HepG2 (cell line): ENCODE results near the gene STK11. TPM values are rescaled to one million over a fixed set of nuclear protein-coding genes. Genes with fewer than 3 reads are reported as not detected.

ENCODE experiments used
- AKAP8 ChIP-seq: sonication (generic); formaldehyde crosslinking; IDR thresholded peaks from 2 replicates; pipeline ENCODE4 v1.5.1; 2020; ENCODE audit warnings: mild to moderate bottlenecking, missing genetic modification reagents
- ARID3A ChIP-seq: IDR thresholded peaks from 2 replicates; pipeline ENCODE4 v1.6.1; 2012; ENCODE audit warnings: low read depth, low read length, improper control_type of control experiment
- ARID5B ChIP-seq: IDR thresholded peaks from 2 replicates; pipeline ENCODE4 v1.4.0; 2020; ENCODE audit warnings: mild to moderate bottlenecking, missing genetic modification reagents
- DMTF1 ChIP-seq: sonication (generic); formaldehyde crosslinking; IDR thresholded peaks from 2 replicates; pipeline ENCODE4 v1.4.0; 2020; ENCODE audit warnings: mild to moderate bottlenecking, missing genetic modification reagents
- FOXM1 ChIP-seq: sonication (generic); formaldehyde crosslinking; IDR thresholded peaks from 2 replicates; pipeline ENCODE4 v1.5.0; 2020; ENCODE audit warnings: missing genetic modification reagents
- GATAD1 ChIP-seq: IDR thresholded peaks from 2 replicates; pipeline ENCODE4 v1.6.1; 2016; ENCODE audit warnings: missing genetic modification reagents, missing compliant biosample characterization
- GATAD2A ChIP-seq: IDR thresholded peaks from 2 replicates; pipeline ENCODE4 v1.6.1; 2016
- HIVEP1 ChIP-seq: sonication (generic); formaldehyde crosslinking; IDR thresholded peaks from 2 replicates; pipeline ENCODE4 v1.4.0; 2020; ENCODE audit warnings: mild to moderate bottlenecking, missing genetic modification reagents
- KDM5B ChIP-seq: sonication (generic); formaldehyde crosslinking; IDR thresholded peaks from 2 replicates; pipeline ENCODE4 v1.4.0; 2020; ENCODE audit warnings: missing genetic modification reagents, mild to moderate bottlenecking, borderline replicate concordance
- KMT2A ChIP-seq: sonication (generic); formaldehyde crosslinking; IDR thresholded peaks from 2 replicates; pipeline ENCODE4 v1.4.0; 2020; ENCODE audit warnings: missing genetic modification reagents
- NFKB2 ChIP-seq: sonication (generic); formaldehyde crosslinking; IDR thresholded peaks from 2 replicates; pipeline ENCODE4 v1.4.0; 2020; ENCODE audit warnings: missing genetic modification reagents, borderline replicate concordance
- PHF20 ChIP-seq: sonication (generic); formaldehyde crosslinking; IDR thresholded peaks from 2 replicates; pipeline ENCODE4 v1.5.0; 2020; ENCODE audit warnings: mild to moderate bottlenecking, missing genetic modification reagents
- SMAD3 ChIP-seq: sonication (generic); formaldehyde crosslinking; IDR thresholded peaks from 2 replicates; pipeline ENCODE4 v1.4.0; 2020; ENCODE audit warnings: missing genetic modification reagents
- SP1 ChIP-seq, 2 experiments: fragments of 450-650 bp in 1 of 2; sonication (generic) in 1 of 2; formaldehyde crosslinking in 1 of 2; IDR thresholded peaks; 2 replicates each; pipeline versions ENCODE4 v1.4.0 to v1.6.1; 2016 to 2020; ENCODE audit warnings: missing genetic modification reagents in 1 of 2
- TBX2 ChIP-seq: sonication (generic); formaldehyde crosslinking; IDR thresholded peaks from 2 replicates; pipeline ENCODE4 v1.5.0; 2020; ENCODE audit warnings: missing genetic modification reagents, mild to moderate bottlenecking, borderline replicate concordance
- ZFP36 ChIP-seq: fragments of 150-350 bp; IDR thresholded peaks from 2 replicates; pipeline ENCODE4 v1.6.1; 2018; ENCODE audit warnings: borderline replicate concordance, low read length, low read depth; ENCODE audit not compliant: partially characterized antibody
- ZNF432 ChIP-seq: sonication (generic); formaldehyde crosslinking; IDR thresholded peaks from 2 replicates; pipeline ENCODE4 v1.5.0; 2020; ENCODE audit warnings: missing genetic modification reagents, mild to moderate bottlenecking, borderline replicate concordance
- ZSCAN30 ChIP-seq: sonication (generic); formaldehyde crosslinking; IDR thresholded peaks from 2 replicates; pipeline ENCODE4 v1.5.0; 2020; ENCODE audit warnings: mild to moderate bottlenecking, missing genetic modification reagents
- polyA plus RNA-seq, 8 experiments: library from polyadenylated mRNA; depleted of rRNA in 3 of 8; stranded (reverse) in 7 of 8; unstranded in 1 of 8; fragments of >200 nt; fragmentation: Illumina TruSeq in 4 of 8; extraction: Trizol in 4 of 8; gene quantifications; 2 replicates each; pipeline versions ENCODE4 v1.2.1 to v1.2.3, GENCODE V29; 2011 to 2016; ENCODE audit warnings: low read depth in 4 of 8, missing spikeins in 1 of 8, mixed read lengths in 1 of 8; ENCODE audit not compliant: insufficient read depth in 1 of 8
- total RNA-seq, 5 experiments: library from RNA; depleted of rRNA; stranded (reverse); fragments of >200 nt; fragmentation: Illumina TruSeq; extraction: Trizol; gene quantifications; 2 replicates each; pipeline ENCODE4 v1.2.3, GENCODE V29; 2016; ENCODE audit warnings: low read depth in 1 of 5
- TF ChIP-seq, protein P1 (sequence below): sonication (generic); formaldehyde crosslinking; IDR thresholded peaks from 2 replicates; pipeline ENCODE4 v1.4.0; 2020; ENCODE audit warnings: mild to moderate bottlenecking, low read depth, missing genetic modification reagents
- TF ChIP-seq, protein P2 (sequence below): IDR thresholded peaks from 2 replicates; pipeline ENCODE4 v1.6.1; 2016

STK11 gene
- total and polyA plus RNA-seq, 2 of the 13 experiments (the other 11 are each of a cell fraction or from before 2014, with no cell fraction given): 27.5 to 43.6 TPM

GRCh38 chr19:1232652-1233072 is 27.1 kb downstream of the STK11 start (continued):
- TF ChIP-seq, protein P1, sequence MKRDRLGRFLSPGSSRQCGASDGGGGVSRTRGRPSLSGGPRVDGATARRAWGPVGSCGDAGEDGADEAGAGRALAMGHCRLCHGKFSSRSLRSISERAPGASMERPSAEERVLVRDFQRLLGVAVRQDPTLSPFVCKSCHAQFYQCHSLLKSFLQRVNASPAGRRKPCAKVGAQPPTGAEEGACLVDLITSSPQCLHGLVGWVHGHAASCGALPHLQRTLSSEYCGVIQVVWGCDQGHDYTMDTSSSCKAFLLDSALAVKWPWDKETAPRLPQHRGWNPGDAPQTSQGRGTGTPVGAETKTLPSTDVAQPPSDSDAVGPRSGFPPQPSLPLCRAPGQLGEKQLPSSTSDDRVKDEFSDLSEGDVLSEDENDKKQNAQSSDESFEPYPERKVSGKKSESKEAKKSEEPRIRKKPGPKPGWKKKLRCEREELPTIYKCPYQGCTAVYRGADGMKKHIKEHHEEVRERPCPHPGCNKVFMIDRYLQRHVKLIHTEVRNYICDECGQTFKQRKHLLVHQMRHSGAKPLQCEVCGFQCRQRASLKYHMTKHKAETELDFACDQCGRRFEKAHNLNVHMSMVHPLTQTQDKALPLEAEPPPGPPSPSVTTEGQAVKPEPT (CRISPR knock-in tag): no peak
- no peak for TF ChIP-seq DMTF1 (CRISPR knock-in tag)
- TF ChIP-seq ARID5B: no peak
- TF ChIP-seq KMT2A (CRISPR knock-in tag): no peak
- TF ChIP-seq ARID3A: no peak
- no peak for TF ChIP-seq PHF20 (CRISPR knock-in tag)
- no peak for TF ChIP-seq SMAD3 (CRISPR knock-in tag)
- no peak for TF ChIP-seq GATAD2A (CRISPR knock-in tag)
- no peak for TF ChIP-seq KDM5B (CRISPR knock-in tag)
- TF ChIP-seq ZNF432: no peak
- TF ChIP-seq, protein P2, sequence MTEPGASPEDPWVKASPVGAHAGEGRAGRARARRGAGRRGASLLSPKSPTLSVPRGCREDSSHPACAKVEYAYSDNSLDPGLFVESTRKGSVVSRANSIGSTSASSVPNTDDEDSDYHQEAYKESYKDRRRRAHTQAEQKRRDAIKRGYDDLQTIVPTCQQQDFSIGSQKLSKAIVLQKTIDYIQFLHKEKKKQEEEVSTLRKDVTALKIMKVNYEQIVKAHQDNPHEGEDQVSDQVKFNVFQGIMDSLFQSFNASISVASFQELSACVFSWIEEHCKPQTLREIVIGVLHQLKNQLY (CRISPR knock-in tag): no peak
- no peak; the same call in 1 of the 2 replicates for TF ChIP-seq AKAP8
- TF ChIP-seq FOXM1 (CRISPR knock-in tag): no peak
- TF ChIP-seq SP1 (IDR thresholded peaks at IDR 0.05): no peak
- no peak for TF ChIP-seq SP1 (CRISPR knock-in tag; IDR thresholded peaks at IDR 0.05)
- no peak for TF ChIP-seq HIVEP1 (CRISPR knock-in tag)
- TF ChIP-seq NFKB2 (CRISPR knock-in tag): no peak
- peak; percentile 51 for TF ChIP-seq TBX2 (CRISPR knock-in tag)
- TF ChIP-seq ZFP36: peak; percentile 67
- TF ChIP-seq ZSCAN30: no peak
- TF ChIP-seq GATAD1: no peak
